Measurements from ENCODE around the gene RASD1.

DNA sequence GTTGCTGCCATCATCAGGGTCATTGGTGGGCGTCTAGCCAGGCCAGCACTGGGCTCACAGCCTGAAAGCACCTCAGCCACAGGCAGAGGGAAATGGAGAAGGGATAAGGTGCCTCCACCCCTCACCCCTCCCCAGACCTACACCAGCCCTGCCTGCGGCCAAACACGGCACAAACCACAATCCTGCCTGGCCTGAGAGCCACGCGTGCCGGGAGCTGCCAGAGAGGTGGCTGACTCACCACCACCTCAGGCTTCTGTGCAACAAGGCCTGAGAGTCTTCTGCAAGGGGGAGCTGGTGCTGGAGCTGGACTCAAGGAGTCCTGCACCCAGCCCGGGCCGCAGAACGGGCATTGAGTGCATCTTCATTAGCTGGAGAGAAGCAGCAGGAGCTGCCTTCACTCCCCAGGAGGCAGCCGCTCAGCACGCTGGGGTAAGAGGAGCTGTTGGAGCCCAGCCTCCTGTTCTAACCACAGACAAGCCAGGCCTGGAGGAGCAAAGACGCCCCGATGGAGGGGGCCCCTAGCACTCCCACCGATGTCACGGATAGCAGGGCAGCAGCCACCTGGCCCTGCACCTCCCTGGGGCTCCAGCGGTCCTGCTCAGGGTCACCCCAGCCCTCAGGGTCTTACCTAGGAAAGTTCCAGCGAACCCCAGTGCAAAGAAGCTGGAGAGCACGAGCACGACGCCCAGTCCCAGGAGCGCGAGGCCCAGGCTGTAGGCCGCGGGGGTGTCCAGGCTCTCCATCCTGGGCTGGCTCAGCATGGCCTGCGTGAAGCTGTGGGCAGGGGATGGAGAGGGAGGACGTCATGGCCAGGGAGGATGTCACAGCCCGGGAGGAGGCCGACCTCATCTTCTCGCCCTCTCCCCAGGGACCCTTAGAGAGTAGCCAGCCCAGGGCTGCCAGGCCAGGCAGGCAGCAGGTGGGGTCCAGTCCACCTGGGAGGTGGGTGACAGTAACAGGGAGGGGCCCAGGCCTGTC, 16.0 kb upstream of the RASD1 start:
- TF ChIP-seq, protein P1, sequence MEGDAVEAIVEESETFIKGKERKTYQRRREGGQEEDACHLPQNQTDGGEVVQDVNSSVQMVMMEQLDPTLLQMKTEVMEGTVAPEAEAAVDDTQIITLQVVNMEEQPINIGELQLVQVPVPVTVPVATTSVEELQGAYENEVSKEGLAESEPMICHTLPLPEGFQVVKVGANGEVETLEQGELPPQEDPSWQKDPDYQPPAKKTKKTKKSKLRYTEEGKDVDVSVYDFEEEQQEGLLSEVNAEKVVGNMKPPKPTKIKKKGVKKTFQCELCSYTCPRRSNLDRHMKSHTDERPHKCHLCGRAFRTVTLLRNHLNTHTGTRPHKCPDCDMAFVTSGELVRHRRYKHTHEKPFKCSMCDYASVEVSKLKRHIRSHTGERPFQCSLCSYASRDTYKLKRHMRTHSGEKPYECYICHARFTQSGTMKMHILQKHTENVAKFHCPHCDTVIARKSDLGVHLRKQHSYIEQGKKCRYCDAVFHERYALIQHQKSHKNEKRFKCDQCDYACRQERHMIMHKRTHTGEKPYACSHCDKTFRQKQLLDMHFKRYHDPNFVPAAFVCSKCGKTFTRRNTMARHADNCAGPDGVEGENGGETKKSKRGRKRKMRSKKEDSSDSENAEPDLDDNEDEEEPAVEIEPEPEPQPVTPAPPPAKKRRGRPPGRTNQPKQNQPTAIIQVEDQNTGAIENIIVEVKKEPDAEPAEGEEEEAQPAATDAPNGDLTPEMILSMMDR (conservative IDR thresholded peaks at IDR 0.05 in 1 of 2, IDR thresholded peaks at IDR 0.05 in 1 of 2; ENCODE audit: low read depth in 1 of 2, low read length in 2 of 2), result no peak
- TF ChIP-seq EZH2 (IDR thresholded peaks at IDR 0.05; ENCODE audit: low read length, missing control alignments), result no peak
